Smooth muscle cell (in vitro differentiated cells): Measurements from ENCODE around the gene GLCE. TPM values are rescaled to one million over a fixed set of nuclear protein-coding genes. Genes with fewer than 3 reads are reported as not detected.

Experiments used
- DNase-seq: peaks from one replicate; lab custom pipeline; 2025; ENCODE audit not compliant: unreplicated experiment; lab: John Stamatoyannopoulos, UW
- H2AFZ ChIP-seq: fragments of 200-600 bp; sonication (generic); 2 replicates; pipeline ENCODE4 v1.6.0; 2016; ENCODE audit warnings: antibody characterized with exemption, low read depth, mild to moderate bottlenecking
- H3F3A ChIP-seq: fragments of 200-600 bp; sonication (generic); 2 replicates; pipeline ENCODE4 v1.6.0; 2017; ENCODE audit warnings: antibody characterized with exemption, low read depth
- H3K27ac ChIP-seq: fragments of 200-600 bp; sonication (generic); 2 replicates; pipeline ENCODE4 v1.5.1; 2016; ENCODE audit warnings: low read depth, mild to moderate bottlenecking
- H3K27me3 ChIP-seq: fragments of 200-600 bp; sonication (generic); 2 replicates; pipeline ENCODE4 v1.6.1; 2016; ENCODE audit warnings: low read depth, mild to moderate bottlenecking
- H3K36me3 ChIP-seq: fragments of 200-600 bp; sonication (generic); 2 replicates; pipeline ENCODE4 v1.5.1; 2016; ENCODE audit warnings: low read depth
- H3K4me1 ChIP-seq: fragments of 200-600 bp; sonication (generic); 2 replicates; pipeline ENCODE4 v1.5.1; 2016; ENCODE audit warnings: low read depth
- H3K4me2 ChIP-seq: fragments of 200-600 bp; sonication (generic); 2 replicates; pipeline ENCODE4 v1.6.0; 2016; ENCODE audit warnings: mild to moderate bottlenecking
- H3K4me3 ChIP-seq: fragments of 200-600 bp; sonication (generic); 2 replicates; pipeline ENCODE4 v1.5.1; 2016; ENCODE audit warnings: mild to moderate bottlenecking
- H3K79me2 ChIP-seq: fragments of 200-600 bp; sonication (generic); 2 replicates; pipeline ENCODE4 v1.6.0; 2016; ENCODE audit warnings: low read depth, mild to moderate bottlenecking
- H3K9ac ChIP-seq: fragments of 200-600 bp; sonication (generic); 2 replicates; pipeline ENCODE4 v1.6.0; 2016; ENCODE audit warnings: low read depth
- H3K9me3 ChIP-seq: fragments of 200-600 bp; sonication (generic); replicated peaks from 2 replicates; pipeline ENCODE4 v1.5.1; 2016; ENCODE audit warnings: low read depth
- H4K20me1 ChIP-seq: fragments of 200-600 bp; sonication (generic); 2 replicates; pipeline ENCODE4 v1.6.0; 2016; ENCODE audit warnings: low read depth
- CTCF ChIP-seq: fragments of 200-600 bp; sonication (generic); IDR thresholded peaks from 2 replicates; pipeline ENCODE4 v1.5.1; 2017; ENCODE audit warnings: borderline replicate concordance, mild to moderate bottlenecking, antibody characterized with exemption; ENCODE audit not compliant: insufficient read depth, poor library complexity, severe bottlenecking
- WGBS: methylation state at CpG from one replicate; pipeline ENCODE4 v1.1.7; 2016; ENCODE audit warnings: low lambda C conversion rate; 5-methylcytosine and 5-hydroxymethylcytosine counted together
- polyA plus RNA-seq: library from polyadenylated mRNA; unstranded; fragments of >200 nt; fragmentation: Nextera tagmentation; extraction: Ambion mirVana; gene quantifications from 2 replicates; pipeline ENCODE4 v1.2.1, GENCODE V29; 2016
- total RNA-seq: library from RNA; depleted of rRNA; stranded (reverse); fragments of >200 nt; gene quantifications from 2 replicates; pipeline ENCODE4 v1.2.3, GENCODE V29; 2014

The GLCE gene
- total and polyA plus RNA-seq, 2 experiments from 2014 or later, result 8.3 to 26.6 TPM

- Histone ChIP-seq H4K20me1 (no peaks in the 10 kb centered on the region), H3K27ac (no peak overlapping the region), H3K9me3 (no peaks in the 10 kb centered on the region), H2AFZ (no peak overlapping the region), H3K27me3 (peaks cover 19% of the 10 kb centered on the region), H3K36me3 (no peaks in the 10 kb centered on the region), H3K4me3 (no peak overlapping the region), H3K9ac (no peak overlapping the region), H3K4me1 (no peaks in the 10 kb centered on the region), H3K79me2 (no peaks in the 10 kb centered on the region), H3K4me2 (peak overlapping the region; percentile 20), H3F3A (no peaks in the 10 kb centered on the region)
- no peak for TF ChIP-seq CTCF
- DNase-seq, result no peak
Measured at GRCh38 chr15:69154078-69154477, 6.4 kb upstream of the GLCE start.

- no peak for TF ChIP-seq CTCF
- whole genome bisulfite sequencing, result 51% methylated on average over 4 of the region's 4 CpGs
- Histone ChIP-seq H3F3A (no peaks in the 10 kb centered on the region), H3K9ac (no peak overlapping the region), H3K4me3 (no peak overlapping the region), H3K36me3 (no peaks in the 10 kb centered on the region), H4K20me1 (no peaks in the 10 kb centered on the region), H3K79me2 (no peaks in the 10 kb centered on the region), H3K27me3 (peaks cover 15% of the 10 kb centered on the region), H2AFZ (no peak overlapping the region), H3K9me3 (no peaks in the 10 kb centered on the region), H3K27ac (no peak overlapping the region), H3K4me1 (no peaks in the 10 kb centered on the region), H3K4me2 (peak overlapping the region; percentile 20)
- no peak for DNase-seq
Measured at GRCh38 chr15:69154684-69155083, 5.8 kb upstream of the GLCE start.

- H3K36me3 ChIP-seq, result no peaks in the 10 kb centered on the region
- H3K4me1 ChIP-seq, result peaks cover 3% of the 10 kb centered on the region
- H4K20me1 ChIP-seq, result peaks cover 4% of the 10 kb centered on the region
- no peak overlapping the region for H2AFZ ChIP-seq
- H3K4me2 ChIP-seq, result no peak overlapping the region
- H3K79me2 ChIP-seq, result peaks cover under 1% of the 10 kb centered on the region
- no peaks in the 10 kb centered on the region for H3K9me3 ChIP-seq
- H3K4me3 ChIP-seq, result no peak overlapping the region
- H3K27me3 ChIP-seq, result peaks cover 2% of the 10 kb centered on the region
- no peaks in the 10 kb centered on the region for H3F3A ChIP-seq
- TF ChIP-seq CTCF, result no peak
- no peak for DNase-seq
- H3K9ac ChIP-seq, result no peak overlapping the region
- 86% methylated on average over 6 of the region's 6 CpGs for WGBS
- no peak overlapping the region for H3K27ac ChIP-seq
Measured at GRCh38 chr15:69156736-69157381, 3.6 kb upstream of the GLCE start.

GRCh38 chr15:69158201-69158842 is 2.1 kb upstream of the GLCE start:
- TF ChIP-seq CTCF, result no peak
- H3K9me3 ChIP-seq, result no peaks in the 10 kb centered on the region
- H3K4me1 ChIP-seq, result peaks cover 12% of the 10 kb centered on the region
- H3K79me2 ChIP-seq, result peaks cover 16% of the 10 kb centered on the region
- no peak overlapping the region for H3K9ac ChIP-seq
- H4K20me1 ChIP-seq, result peaks cover 17% of the 10 kb centered on the region
- no peaks in the 10 kb centered on the region for H3K27me3 ChIP-seq
- no peak overlapping the region for H3K4me2 ChIP-seq
- H3K27ac ChIP-seq, result no peak overlapping the region
- H3K36me3 ChIP-seq, result no peaks in the 10 kb centered on the region
- 85% methylated on average over 6 of the region's 6 CpGs for WGBS
- no peaks in the 10 kb centered on the region for H3F3A ChIP-seq
- DNase-seq, result no peak
- H3K4me3 ChIP-seq, result no peak overlapping the region
- H2AFZ ChIP-seq, result no peak overlapping the region
